ENCODE data around the gene SLC6A6. TPM values are rescaled to one million over a fixed set of nuclear protein-coding genes. Genes with fewer than 3 reads are reported as not detected.

Gene SLC6A6
- total RNA-seq, 1 donor from 2014 or later, result 46.3 TPM

- no peak overlapping the region for H3K4me3 Mint-ChIP-seq (ENCODE audit: unreplicated experiment)
- H3K36me3 Mint-ChIP-seq (ENCODE audit: low read depth, unreplicated experiment), result no peaks in the 10 kb centered on the region
- TF ChIP-seq CTCF (IDR thresholded peaks at IDR 0.05; ENCODE audit: unreplicated experiment), result no peak
- DNase-seq (ENCODE audit: low spot score), result no peak
- H3K9me3 Mint-ChIP-seq (ENCODE audit: unreplicated experiment), result no peaks in the 10 kb centered on the region
- peaks cover 6% of the 10 kb centered on the region for H3K27me3 Mint-ChIP-seq (ENCODE audit: unreplicated experiment)
- no peaks in the 10 kb centered on the region for H3K4me1 Mint-ChIP-seq (ENCODE audit: unreplicated experiment)
- no peak overlapping the region for H3K27ac Mint-ChIP-seq (ENCODE audit: unreplicated experiment)
Observed at GRCh38 chr3:14510838-14511622, 108.6 kb downstream of the SLC6A6 start.

- DNase-seq (ENCODE audit: low spot score), result no peak
- no peak for TF ChIP-seq CTCF (IDR thresholded peaks at IDR 0.05; ENCODE audit: unreplicated experiment)
- no peak overlapping the region for H3K27ac Mint-ChIP-seq (ENCODE audit: unreplicated experiment)
Observed at GRCh38 chr3:14511623-14512280, 109.3 kb downstream of the SLC6A6 start.

GRCh38 chr3:14512281-14512941 lies 110.0 kb downstream of the SLC6A6 start:
- Mint-ChIP-seq H3K4me3 (ENCODE audit: unreplicated experiment) (no peak overlapping the region), H3K9me3 (ENCODE audit: unreplicated experiment) (no peaks in the 10 kb centered on the region), H3K4me1 (ENCODE audit: unreplicated experiment) (no peaks in the 10 kb centered on the region), H3K36me3 (ENCODE audit: low read depth, unreplicated experiment) (no peaks in the 10 kb centered on the region), H3K27ac (ENCODE audit: unreplicated experiment) (no peak overlapping the region), H3K27me3 (ENCODE audit: unreplicated experiment) (peaks cover 6% of the 10 kb centered on the region)
- TF ChIP-seq CTCF (IDR thresholded peaks at IDR 0.05; ENCODE audit: unreplicated experiment), result no peak
- no peak for DNase-seq (ENCODE audit: low spot score)

More at GRCh38 chr3:14511623-14512280, 109.3 kb downstream of the SLC6A6 start:
- no peaks in the 10 kb centered on the region for H3K36me3 Mint-ChIP-seq (ENCODE audit: low read depth, unreplicated experiment)
- H3K4me1 Mint-ChIP-seq (ENCODE audit: unreplicated experiment), result no peaks in the 10 kb centered on the region
- H3K4me3 Mint-ChIP-seq (ENCODE audit: unreplicated experiment), result peak overlapping the region; percentile 9
- peaks cover 6% of the 10 kb centered on the region for H3K27me3 Mint-ChIP-seq (ENCODE audit: unreplicated experiment)
- H3K9me3 Mint-ChIP-seq (ENCODE audit: unreplicated experiment), result no peaks in the 10 kb centered on the region

GRCh38 chr3:14512942-14513327 lies 110.5 kb downstream of the SLC6A6 start:
- Mint-ChIP-seq H3K4me1 (ENCODE audit: unreplicated experiment) (no peaks in the 10 kb centered on the region), H3K27me3 (ENCODE audit: unreplicated experiment) (peaks cover 6% of the 10 kb centered on the region), H3K9me3 (ENCODE audit: unreplicated experiment) (no peaks in the 10 kb centered on the region), H3K27ac (ENCODE audit: unreplicated experiment) (no peak overlapping the region), H3K36me3 (ENCODE audit: low read depth, unreplicated experiment) (no peaks in the 10 kb centered on the region), H3K4me3 (ENCODE audit: unreplicated experiment) (no peak overlapping the region)
- no peak for TF ChIP-seq CTCF (IDR thresholded peaks at IDR 0.05; ENCODE audit: unreplicated experiment)
- DNase-seq (ENCODE audit: low spot score), result no peak
